ENCODE data around the gene SLC38A5.

DNA sequence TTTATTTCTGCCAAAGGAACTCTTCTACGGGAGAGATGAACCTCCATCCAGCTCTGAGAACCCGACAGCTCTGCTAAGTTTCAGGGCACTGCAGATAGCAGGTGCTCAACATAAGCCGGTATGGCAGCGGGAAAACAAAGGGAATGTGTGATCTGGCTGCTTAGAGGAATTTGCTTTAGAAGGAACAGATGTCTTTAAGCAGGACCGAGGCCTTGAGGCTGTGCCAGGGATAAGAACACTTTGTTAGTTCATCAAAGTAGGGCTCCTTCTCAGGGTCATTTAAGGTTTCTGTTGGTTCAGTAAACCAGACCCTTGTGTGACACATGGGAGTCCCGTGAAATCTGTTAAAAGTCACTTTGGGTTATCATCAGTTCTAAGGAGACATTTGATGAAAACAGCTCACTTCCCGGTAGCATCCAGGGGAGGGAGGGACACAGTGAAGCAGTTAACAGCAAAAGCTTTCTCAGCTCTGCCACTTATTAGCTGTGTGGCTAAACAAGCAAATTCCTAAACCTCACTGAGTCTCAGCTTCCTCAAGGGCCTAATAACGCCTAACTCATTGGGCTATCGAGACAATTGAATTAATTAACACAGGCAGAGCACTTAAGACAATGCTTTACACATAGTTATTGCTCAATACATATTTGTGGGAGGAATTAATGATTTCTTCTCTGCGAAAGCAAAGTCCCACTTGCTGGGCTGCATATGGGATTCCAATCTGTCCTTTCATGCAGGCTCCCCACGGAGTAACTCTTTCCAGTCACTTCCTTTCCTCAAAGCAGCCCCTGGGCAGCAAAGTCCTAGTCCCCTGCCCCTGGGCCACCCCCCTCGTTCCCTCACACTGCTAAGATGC is 3.0 kb upstream of the SLC38A5 start:
- TF ChIP-seq TAF1 (IDR thresholded peaks at IDR 0.05; ENCODE audit: low read depth, low read length), result no peak
- no peak for TF ChIP-seq POLR2A (IDR thresholded peaks at IDR 0.05; ENCODE audit: low read depth, low read length)
- TF ChIP-seq POLR2AphosphoS5 (IDR thresholded peaks at IDR 0.05; ENCODE audit: low read depth, low read length), result no peak
- TF ChIP-seq SPI1 (IDR thresholded peaks at IDR 0.05; ENCODE audit: low read depth, low read length), result no peak
- TF ChIP-seq PAX5 (IDR thresholded peaks at IDR 0.05; ENCODE audit: insufficient read depth, low read length, severe bottlenecking), result no peak
- TF ChIP-seq POU2F2 (IDR thresholded peaks at IDR 0.05; ENCODE audit: low read depth, low read length), result no peak
